SIG-M5 (cell line): Measurements from ENCODE around the gene NPTX2.

Experiments used
- DNase-seq: peaks from one replicate; lab custom pipeline; 2025; lab: John Stamatoyannopoulos, UW

The NPTX2 gene

GRCh38 chr7:98618786-98619185 lies 1.7 kb downstream of the NPTX2 start:
- DNase-seq: no peak

GRCh38 chr7:98619450-98620321 lies 2.6 kb downstream of the NPTX2 start:
- no peak for DNase-seq

GRCh38 chr7:98621573-98622482 lies 4.7 kb downstream of the NPTX2 start:
- no peak for DNase-seq

- DNase-seq: no peak
Observed at GRCh38 chr7:98622926-98623325, 5.8 kb downstream of the NPTX2 start.

- DNase-seq: no peak
Observed at GRCh38 chr7:98624846-98625420, 7.8 kb downstream of the NPTX2 start.

GRCh38 chr7:98626460-98627412 lies 9.7 kb downstream of the NPTX2 start:
- no peak for DNase-seq

- no peak for DNase-seq
Observed at GRCh38 chr7:98627413-98627790, 10.3 kb downstream of the NPTX2 start.

GRCh38 chr7:98628418-98628817 lies 11.3 kb downstream of the NPTX2 start:
- DNase-seq: no peak

- DNase-seq: no peak
Observed at GRCh38 chr7:98629001-98629431, 11.9 kb downstream of the NPTX2 start.

- no peak for DNase-seq
Observed at GRCh38 chr7:98630149-98630548, 13.1 kb downstream of the NPTX2 start.

GRCh38 chr7:98630770-98631169 lies 13.7 kb downstream of the NPTX2 start:
- DNase-seq: no peak

- DNase-seq: no peak
Observed at GRCh38 chr7:98638853-98639252, 21.8 kb downstream of the NPTX2 start.

- no peak for DNase-seq
Observed at GRCh38 chr7:98640375-98640774, 23.3 kb downstream of the NPTX2 start.

- DNase-seq: no peak
Observed at GRCh38 chr7:98641646-98642500, 24.8 kb downstream of the NPTX2 start.

- DNase-seq: no peak
Observed at GRCh38 chr7:98643236-98643985, 26.3 kb downstream of the NPTX2 start.

- DNase-seq: no peak
Observed at GRCh38 chr7:98646465-98646864, 29.4 kb downstream of the NPTX2 start.

GRCh38 chr7:98647326-98647725 lies 30.2 kb downstream of the NPTX2 start:
- DNase-seq: no peak

- no peak for DNase-seq
Observed at GRCh38 chr7:98651760-98652159, 34.7 kb downstream of the NPTX2 start.

- no peak for DNase-seq
Observed at GRCh38 chr7:98653601-98654310, 36.7 kb downstream of the NPTX2 start.
